Panc1 (cell line): ENCODE measurements around the gene FBXO24.

ENCODE experiments used
- POLR2AphosphoS5 ChIP-seq: IDR thresholded peaks from 2 replicates; pipeline ENCODE4 v1.6.1; 2012; ENCODE audit warnings: mild to moderate bottlenecking, low read depth, low read length, moderate library complexity
- SIN3A ChIP-seq: IDR thresholded peaks from 2 replicates; pipeline ENCODE4 v1.6.1; 2012; ENCODE audit warnings: low read depth, mild to moderate bottlenecking, low read length, moderate library complexity, borderline replicate concordance; ENCODE audit not compliant: insufficient read depth
- TCF7L2 ChIP-seq: IDR thresholded peaks from 2 replicates; pipeline ENCODE4 v1.6.1; 2011; ENCODE audit warnings: mild to moderate bottlenecking, low read depth, low read length, inconsistent platforms
- TF ChIP-seq, protein P1 (sequence below): fragments of 450-650 bp; IDR thresholded peaks from 2 replicates; pipeline ENCODE4 v1.5.1; 2017; ENCODE audit warnings: mild to moderate bottlenecking
- TF ChIP-seq, protein P2 (sequence below), 2 experiments: IDR thresholded peaks; 2 replicates each; pipeline ENCODE4 v1.6.1; 2011 to 2012; ENCODE audit warnings: low read depth in 2 of 2, control low read depth in 1 of 2, low read length in 1 of 2, mild to moderate bottlenecking in 1 of 2, moderate library complexity in 1 of 2; ENCODE audit not compliant: insufficient read depth in 1 of 2

DNA sequence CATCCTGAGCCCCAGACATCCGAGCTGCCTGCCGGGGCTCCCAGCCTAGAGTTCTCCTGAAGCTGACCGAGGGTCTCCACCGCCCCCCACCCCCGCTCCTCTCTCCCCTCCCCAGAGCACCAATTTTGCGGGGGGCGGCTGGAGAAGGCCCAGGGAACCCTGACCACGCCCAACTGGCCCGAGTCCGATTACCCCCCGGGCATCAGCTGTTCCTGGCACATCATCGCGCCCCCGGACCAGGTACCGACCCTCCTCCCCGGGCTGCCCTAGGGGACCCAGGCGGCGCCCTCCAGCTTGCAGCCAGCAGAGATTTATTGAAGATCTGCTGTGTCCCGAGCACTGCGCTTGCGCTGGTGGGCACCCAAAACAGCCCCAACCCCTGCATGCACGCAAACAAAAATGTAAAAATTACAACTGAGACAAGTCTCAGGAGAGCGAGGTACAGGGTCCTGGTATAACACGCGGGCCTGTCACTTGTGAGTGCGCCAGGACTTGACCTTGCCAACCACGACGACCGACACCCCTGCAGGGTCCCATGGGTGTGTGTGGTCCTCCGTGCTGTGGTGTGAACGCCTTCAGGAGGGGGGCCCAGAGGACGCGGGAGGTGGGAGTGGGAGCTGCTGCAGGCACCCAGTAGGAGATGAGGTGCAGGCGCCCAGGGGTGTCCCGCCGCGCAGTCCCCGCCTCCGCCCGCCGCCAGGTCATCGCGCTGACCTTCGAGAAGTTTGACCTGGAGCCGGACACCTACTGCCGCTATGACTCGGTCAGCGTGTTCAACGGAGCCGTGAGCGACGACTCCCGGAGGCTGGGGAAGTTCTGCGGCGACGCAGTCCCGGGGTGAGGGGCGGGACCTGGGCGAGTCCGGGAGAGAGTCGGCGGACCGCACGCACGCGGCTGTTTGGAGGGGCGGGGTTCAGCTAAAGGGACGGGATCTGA lies 19.1 kb downstream of the FBXO24 start:
- TF ChIP-seq, protein P1, sequence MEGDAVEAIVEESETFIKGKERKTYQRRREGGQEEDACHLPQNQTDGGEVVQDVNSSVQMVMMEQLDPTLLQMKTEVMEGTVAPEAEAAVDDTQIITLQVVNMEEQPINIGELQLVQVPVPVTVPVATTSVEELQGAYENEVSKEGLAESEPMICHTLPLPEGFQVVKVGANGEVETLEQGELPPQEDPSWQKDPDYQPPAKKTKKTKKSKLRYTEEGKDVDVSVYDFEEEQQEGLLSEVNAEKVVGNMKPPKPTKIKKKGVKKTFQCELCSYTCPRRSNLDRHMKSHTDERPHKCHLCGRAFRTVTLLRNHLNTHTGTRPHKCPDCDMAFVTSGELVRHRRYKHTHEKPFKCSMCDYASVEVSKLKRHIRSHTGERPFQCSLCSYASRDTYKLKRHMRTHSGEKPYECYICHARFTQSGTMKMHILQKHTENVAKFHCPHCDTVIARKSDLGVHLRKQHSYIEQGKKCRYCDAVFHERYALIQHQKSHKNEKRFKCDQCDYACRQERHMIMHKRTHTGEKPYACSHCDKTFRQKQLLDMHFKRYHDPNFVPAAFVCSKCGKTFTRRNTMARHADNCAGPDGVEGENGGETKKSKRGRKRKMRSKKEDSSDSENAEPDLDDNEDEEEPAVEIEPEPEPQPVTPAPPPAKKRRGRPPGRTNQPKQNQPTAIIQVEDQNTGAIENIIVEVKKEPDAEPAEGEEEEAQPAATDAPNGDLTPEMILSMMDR = peak; percentile 37; the same call in 1 of the 2 replicates
- TF ChIP-seq, protein P2, sequence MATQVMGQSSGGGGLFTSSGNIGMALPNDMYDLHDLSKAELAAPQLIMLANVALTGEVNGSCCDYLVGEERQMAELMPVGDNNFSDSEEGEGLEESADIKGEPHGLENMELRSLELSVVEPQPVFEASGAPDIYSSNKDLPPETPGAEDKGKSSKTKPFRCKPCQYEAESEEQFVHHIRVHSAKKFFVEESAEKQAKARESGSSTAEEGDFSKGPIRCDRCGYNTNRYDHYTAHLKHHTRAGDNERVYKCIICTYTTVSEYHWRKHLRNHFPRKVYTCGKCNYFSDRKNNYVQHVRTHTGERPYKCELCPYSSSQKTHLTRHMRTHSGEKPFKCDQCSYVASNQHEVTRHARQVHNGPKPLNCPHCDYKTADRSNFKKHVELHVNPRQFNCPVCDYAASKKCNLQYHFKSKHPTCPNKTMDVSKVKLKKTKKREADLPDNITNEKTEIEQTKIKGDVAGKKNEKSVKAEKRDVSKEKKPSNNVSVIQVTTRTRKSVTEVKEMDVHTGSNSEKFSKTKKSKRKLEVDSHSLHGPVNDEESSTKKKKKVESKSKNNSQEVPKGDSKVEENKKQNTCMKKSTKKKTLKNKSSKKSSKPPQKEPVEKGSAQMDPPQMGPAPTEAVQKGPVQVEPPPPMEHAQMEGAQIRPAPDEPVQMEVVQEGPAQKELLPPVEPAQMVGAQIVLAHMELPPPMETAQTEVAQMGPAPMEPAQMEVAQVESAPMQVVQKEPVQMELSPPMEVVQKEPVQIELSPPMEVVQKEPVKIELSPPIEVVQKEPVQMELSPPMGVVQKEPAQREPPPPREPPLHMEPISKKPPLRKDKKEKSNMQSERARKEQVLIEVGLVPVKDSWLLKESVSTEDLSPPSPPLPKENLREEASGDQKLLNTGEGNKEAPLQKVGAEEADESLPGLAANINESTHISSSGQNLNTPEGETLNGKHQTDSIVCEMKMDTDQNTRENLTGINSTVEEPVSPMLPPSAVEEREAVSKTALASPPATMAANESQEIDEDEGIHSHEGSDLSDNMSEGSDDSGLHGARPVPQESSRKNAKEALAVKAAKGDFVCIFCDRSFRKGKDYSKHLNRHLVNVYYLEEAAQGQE (IDR thresholded peaks at IDR 0.05; ENCODE audit: insufficient read depth in 1 of 2, low read depth in 2 of 2, low read length in 1 of 2) = no peak
- TF ChIP-seq POLR2AphosphoS5 (no peak), TCF7L2 (no peak), SIN3A (no peak)
